Activated CD4-positive, alpha-beta memory T cell treated with anti-CD3 and anti-CD28 coated beads, Interleukin-2, amount 10 ng/mL, durations not matched to agents 7 days and 5 days (primary cell): ENCODE measurements around the gene DAP. TPM values are rescaled to one million over a fixed set of nuclear protein-coding genes. Genes with fewer than 3 reads are reported as not detected.
A peak's percentile ranks its signal among the peaks of the same experiment; 100 is the strongest.

ENCODE experiments used
- CTCF ChIA-PET: fragments of 350-600 bp; sonication (Branson Sonifier 250); formaldehyde crosslinking; loops from one replicate; lab custom pipeline; 2021; ENCODE audit warnings: antibody characterized with exemption, inconsistent platforms; lab: Charles Lee
- POLR2A ChIA-PET: fragments of 350-600 bp; sonication (Branson Sonifier 250); formaldehyde crosslinking; loops from one replicate; lab custom pipeline; 2021; ENCODE audit warnings: antibody characterized with exemption; lab: Charles Lee
- DNase-seq: peaks from one replicate; pipeline ENCODE4 v3.0.0-alpha.2; 2020
- H3K27ac Mint-ChIP-seq: one replicate; pipeline ENCODE4 v1.8.0; 2021; ENCODE audit warnings: mild to moderate bottlenecking, mixed read lengths
- H3K27me3 Mint-ChIP-seq: one replicate; pipeline ENCODE4 v1.8.0; 2021; ENCODE audit warnings: mixed read lengths
- H3K36me3 Mint-ChIP-seq: one replicate; pipeline ENCODE4 v1.8.0; 2021; ENCODE audit warnings: low read depth, mixed read lengths
- H3K4me1 Mint-ChIP-seq: one replicate; pipeline ENCODE4 v1.8.0; 2021; ENCODE audit warnings: mixed read lengths
- H3K4me3 Mint-ChIP-seq: one replicate; pipeline ENCODE4 v1.8.0; 2021; ENCODE audit warnings: mild to moderate bottlenecking, mixed read lengths
- H3K9me3 Mint-ChIP-seq: one replicate; pipeline ENCODE4 v1.8.0; 2021; ENCODE audit warnings: mixed read lengths
- total RNA-seq, 2 experiments: library from RNA; stranded (reverse); gene quantifications; one replicate each; pipeline ENCODE4 v1.2.3, GENCODE V29; 2021

Gene DAP
- total RNA-seq, 2 experiments from 2014 or later = 51.0 to 53.7 TPM

DNA sequence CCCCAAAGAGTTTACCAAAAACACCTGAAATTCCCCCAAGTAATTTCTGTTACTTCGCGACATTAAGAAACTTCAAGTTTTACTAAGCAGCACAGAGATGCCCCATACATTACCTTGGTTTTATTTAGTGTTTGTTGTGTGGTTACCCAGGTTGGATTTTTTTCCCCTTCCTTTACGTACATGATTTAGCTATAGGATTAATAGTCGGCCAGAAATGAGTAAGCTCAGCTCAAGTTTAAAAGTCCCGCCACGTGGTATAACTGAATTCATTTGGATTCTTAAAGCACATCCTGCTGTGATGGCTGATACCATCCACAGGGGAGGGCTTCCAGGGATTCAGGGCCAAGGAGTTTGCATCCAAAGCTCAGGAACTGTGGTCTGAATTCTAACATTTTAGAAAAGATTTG is 75.9 kb downstream of the DAP start:
- Mint-ChIP-seq H3K36me3 (peaks cover 35% of the 10 kb centered on the region), H3K27me3 (no peaks in the 10 kb centered on the region), H3K27ac (peak overlapping the region; percentile 22), H3K9me3 (no peaks in the 10 kb centered on the region), H3K4me3 (no peak overlapping the region), H3K4me1 (peaks cover 18% of the 10 kb centered on the region)
- CTCF ChIA-PET = interaction anchor here (0.8 kb wide), 1 partner anchor 179 kb away, joined by 3 read pairs; no protein-coding TSS in a partner anchor
- DNase-seq = no peak
- POLR2A ChIA-PET = interaction anchor here (1.3 kb wide), 1 partner anchor 117 kb away, joined by 3 read pairs; no protein-coding TSS in a partner anchor

DNA sequence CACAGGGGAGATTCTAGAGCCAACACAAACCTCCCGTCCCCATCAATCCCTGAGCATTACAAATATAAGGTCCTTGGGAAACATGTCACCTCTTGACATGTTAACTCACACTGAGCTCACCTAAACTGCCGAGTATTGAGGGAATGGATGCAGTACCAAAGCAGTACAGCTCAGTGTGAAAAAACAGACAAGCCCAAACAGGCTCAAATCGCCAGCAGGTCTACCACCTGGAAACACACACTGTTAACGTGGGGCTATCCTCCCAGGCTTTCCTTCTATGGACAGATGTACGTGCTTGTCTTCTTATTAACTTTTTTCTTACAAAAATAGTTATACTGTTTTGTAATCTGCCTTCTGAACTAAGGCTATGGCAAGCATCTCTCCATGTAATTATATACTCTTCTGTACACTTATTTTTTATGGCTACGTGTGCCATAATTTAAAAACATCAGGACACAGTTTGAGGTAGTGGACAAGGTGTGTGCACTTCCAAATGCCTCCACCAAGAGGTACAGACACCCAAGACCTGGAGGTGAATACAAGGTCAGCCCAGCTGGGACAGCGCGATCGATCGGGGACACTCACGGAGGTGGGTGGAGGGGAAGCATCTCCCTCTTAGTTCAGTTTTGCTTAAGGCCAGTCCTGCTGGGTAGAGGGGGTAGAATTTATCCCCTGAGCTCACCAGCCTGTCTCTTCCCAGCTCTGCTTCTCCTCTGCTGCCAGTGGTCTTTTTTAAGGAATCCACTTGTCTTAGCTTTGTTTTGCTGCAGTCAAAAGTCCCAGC is 76.5 kb downstream of the DAP start:
- Mint-ChIP-seq H3K4me3 (no peak overlapping the region), H3K27ac (no peak overlapping the region), H3K9me3 (no peaks in the 10 kb centered on the region), H3K36me3 (peaks cover 37% of the 10 kb centered on the region), H3K27me3 (no peaks in the 10 kb centered on the region), H3K4me1 (peaks cover 15% of the 10 kb centered on the region)
- CTCF ChIA-PET = interaction anchor here (0.8 kb wide), 1 partner anchor 180 kb away, joined by 3 read pairs; no protein-coding TSS in a partner anchor
- DNase-seq = no peak
- POLR2A ChIA-PET = interaction anchor here (1.3 kb wide), 1 partner anchor 117 kb away, joined by 3 read pairs; no protein-coding TSS in a partner anchor

DNA sequence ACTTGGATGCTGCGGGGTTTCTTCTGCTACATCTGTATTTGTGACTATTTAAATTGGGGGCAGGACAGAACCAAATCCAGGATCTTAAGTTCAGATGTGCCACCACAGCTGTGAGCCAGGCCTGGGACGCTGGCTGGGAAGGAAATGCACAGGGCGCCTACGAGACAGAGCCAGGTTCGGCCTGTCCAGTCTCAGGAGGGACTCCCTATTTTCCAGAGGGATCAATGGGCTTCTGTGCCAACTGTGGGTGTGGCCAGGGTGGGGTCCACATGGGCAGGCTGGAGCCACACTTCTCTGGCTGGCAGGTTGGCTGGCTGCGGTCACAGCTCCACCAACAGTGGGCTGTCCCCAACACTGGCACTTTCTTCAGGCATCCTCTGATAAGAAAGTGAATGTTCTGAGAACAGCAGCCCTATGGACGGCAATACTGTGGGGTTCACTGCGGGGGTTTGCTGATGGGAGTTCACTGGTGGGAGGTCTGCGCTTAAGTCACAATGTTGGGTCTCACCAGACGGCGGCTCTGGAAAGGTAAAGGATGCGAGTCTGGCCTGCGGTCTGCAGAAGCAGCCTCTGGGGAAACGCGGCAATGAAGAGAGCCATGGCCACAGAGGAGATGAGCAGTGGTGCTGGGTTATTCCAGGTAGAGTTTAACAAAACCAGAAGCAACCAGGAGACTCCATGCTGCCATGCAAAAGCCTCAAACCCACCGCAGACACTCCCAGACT is 78.1 kb downstream of the DAP start:
- Mint-ChIP-seq H3K27me3 (no peaks in the 10 kb centered on the region), H3K36me3 (peaks cover 38% of the 10 kb centered on the region), H3K27ac (no peak overlapping the region), H3K4me1 (peaks cover 9% of the 10 kb centered on the region), H3K4me3 (no peak overlapping the region), H3K9me3 (no peaks in the 10 kb centered on the region)
- no peak for DNase-seq
- ChIA-PET CTCF (no interaction called here), POLR2A (no interaction called here)

DNA sequence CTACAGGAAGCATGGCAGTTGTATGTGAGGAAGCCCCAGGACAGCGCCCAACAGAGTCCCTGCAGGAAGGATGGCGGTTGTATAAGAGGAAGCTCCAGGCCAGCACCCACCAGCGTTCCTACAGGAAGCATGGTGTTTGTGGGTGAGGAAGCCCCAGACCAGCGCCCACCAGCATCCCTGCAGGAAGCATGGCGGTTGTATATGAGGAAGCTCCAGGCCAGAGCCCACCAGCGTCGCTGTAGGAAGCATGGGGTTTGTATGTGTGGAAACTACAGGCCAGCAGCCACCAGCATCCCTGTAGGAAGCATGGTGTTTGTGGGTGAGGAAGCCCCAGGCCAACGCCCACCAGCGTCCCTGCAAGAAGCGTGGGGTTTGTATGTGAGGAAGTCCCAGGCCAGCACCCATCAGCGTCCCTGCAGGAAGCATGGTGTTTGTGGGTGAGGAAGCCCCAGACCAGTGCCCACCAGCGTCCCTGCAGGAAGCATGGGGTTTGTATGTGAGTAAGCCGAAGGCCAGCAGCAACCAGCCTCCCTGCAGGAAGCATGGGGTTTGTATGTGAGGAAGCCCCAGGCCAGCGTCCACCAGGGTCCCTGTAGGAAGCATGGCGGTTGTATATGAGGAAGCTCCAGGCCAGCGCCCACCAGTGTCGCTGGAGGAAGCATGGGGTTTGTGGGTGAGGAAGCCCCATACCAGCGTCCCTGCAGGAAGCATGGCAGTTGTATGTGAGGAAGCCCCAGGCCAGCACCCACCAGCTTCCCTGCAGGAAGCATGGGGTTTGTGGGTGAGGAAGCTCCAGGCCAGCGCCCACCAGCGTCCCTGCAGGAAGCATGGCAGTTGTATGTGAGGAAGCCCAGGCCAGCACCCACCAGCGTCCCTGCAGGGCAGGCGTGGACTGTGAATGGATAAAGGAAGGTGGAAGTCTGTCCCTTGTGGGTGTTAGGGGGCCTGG is 79.0 kb downstream of the DAP start:
- no peak for DNase-seq
- CTCF ChIA-PET = no interaction called here
- Mint-ChIP-seq H3K27me3 (no peaks in the 10 kb centered on the region), H3K9me3 (peaks cover 3% of the 10 kb centered on the region), H3K4me3 (no peak overlapping the region), H3K27ac (no peak overlapping the region), H3K4me1 (peaks cover 9% of the 10 kb centered on the region), H3K36me3 (peaks cover 44% of the 10 kb centered on the region)
- POLR2A ChIA-PET = no interaction called here

DNA sequence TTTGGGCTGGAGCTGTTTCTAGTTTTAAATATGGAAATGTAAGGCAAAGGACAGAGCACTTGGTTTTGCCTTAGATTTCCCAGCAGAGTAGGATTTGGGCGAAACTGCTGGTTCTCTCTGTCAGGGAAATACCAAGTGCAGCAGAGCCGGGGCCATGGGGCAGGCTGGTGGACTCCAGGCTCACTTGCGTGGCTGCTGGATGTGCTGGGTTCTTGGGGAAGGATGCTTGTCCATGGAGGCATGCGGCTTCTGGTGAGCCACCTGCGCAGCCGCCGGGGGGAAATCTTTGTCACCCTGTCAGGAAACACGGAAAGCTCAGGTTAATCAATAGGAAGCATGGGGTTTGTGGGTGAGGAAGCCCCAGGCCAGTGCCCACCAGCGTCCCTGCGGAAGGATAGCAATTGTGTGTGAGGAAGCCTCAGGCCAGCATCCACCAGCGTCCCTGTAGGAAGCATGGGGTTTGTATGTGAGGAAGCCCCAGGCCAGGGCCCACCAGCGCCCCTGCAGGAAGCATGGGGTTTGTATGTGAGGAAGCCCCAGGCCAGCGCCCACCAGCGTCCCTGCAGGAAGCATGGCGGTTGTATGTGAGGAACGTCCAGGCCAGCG is 80.1 kb downstream of the DAP start:
- Mint-ChIP-seq H3K4me1 (peaks cover 7% of the 10 kb centered on the region), H3K27ac (peak overlapping the region; percentile 38), H3K27me3 (no peaks in the 10 kb centered on the region), H3K36me3 (peaks cover 41% of the 10 kb centered on the region), H3K4me3 (no peak overlapping the region), H3K9me3 (peaks cover 3% of the 10 kb centered on the region)
- ChIA-PET POLR2A (no interaction called here), CTCF (no interaction called here)
- DNase-seq = no peak

DNA sequence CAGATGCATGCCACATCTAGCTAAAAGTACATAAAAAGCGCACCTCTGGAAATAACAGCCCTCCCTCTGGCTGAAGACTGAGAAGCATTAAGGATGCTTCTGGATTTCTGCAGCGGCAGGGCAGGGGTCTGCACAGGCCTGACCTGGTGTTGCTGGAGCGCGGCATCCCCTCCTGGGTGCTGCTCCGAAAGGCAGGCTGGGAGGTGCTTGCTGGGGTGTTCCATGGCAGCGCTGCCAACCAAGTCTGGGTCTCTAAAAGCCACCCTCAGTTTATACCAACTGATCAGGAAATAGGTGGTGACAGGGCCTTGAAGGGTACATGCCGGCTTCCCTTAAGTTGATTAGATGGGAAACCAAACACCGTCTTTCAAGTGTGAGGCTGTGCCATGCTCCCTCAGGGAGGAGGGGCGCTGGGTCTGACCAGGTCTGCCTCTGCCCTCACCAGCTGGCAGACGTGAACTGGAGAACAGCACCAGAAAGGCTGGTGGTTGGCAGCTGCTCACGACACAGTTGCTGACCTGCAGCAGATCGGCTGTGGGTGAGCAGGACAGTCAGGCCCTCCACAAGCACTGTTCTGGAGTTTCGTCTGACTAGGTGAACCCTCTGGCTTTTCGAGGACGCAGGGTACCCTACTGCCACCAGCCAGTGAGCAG is 81.6 kb downstream of the DAP start:
- Mint-ChIP-seq H3K27ac (no peak overlapping the region), H3K27me3 (no peaks in the 10 kb centered on the region), H3K4me3 (no peak overlapping the region), H3K36me3 (peaks cover 32% of the 10 kb centered on the region), H3K9me3 (peaks cover 3% of the 10 kb centered on the region), H3K4me1 (no peaks in the 10 kb centered on the region)
- CTCF ChIA-PET = no interaction called here
- POLR2A ChIA-PET = no interaction called here
- DNase-seq = no peak

DNA sequence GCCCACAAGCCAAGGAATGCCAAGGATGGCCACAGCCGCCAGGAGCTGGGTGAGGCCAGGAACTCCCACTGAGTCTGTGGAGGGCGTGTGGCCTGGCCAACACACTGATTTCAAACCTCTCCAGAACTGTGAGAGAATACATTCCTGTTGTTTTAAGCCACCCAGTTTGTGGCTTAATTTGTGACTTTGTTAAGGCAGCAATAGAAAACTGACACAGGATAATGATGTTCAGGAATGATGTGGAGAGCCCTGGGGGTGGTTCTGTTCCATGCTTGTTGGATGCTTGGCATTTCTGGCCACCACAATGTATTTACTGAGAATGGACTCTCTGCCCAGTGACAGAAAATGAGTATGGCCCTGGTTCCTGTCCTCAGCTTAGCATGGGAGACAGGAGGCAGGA is 82.8 kb downstream of the DAP start:
- no peak overlapping the region for H3K27ac Mint-ChIP-seq
- H3K36me3 Mint-ChIP-seq = peaks cover 30% of the 10 kb centered on the region
- CTCF ChIA-PET = no interaction called here
- no peaks in the 10 kb centered on the region for H3K4me1 Mint-ChIP-seq
- POLR2A ChIA-PET = no interaction called here
- H3K4me3 Mint-ChIP-seq = no peak overlapping the region
- no peak for DNase-seq
- peaks cover 3% of the 10 kb centered on the region for H3K9me3 Mint-ChIP-seq
- no peaks in the 10 kb centered on the region for H3K27me3 Mint-ChIP-seq

DNA sequence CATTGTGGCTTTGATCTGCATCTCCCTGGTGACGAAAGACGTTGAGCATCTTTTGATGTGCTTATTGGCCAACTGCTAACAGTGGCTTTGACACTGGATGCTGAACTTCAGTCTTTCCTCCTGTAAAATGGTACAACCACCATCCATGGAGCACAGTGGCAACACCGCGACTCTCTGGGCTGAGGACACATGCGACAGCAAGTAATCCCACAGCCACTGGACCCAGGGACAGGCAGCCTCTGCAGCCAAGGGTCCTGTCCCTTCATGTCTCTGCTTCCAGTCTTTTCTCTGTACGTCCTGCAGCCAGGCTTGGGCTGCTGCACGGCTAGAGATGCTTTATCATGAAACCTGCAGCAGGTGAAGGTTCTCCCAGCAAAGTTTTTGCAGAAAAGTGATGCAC is 83.5 kb downstream of the DAP start:
- DNase-seq = no peak
- Mint-ChIP-seq H3K4me3 (no peak overlapping the region), H3K27ac (no peak overlapping the region), H3K36me3 (peaks cover 24% of the 10 kb centered on the region), H3K4me1 (no peaks in the 10 kb centered on the region), H3K27me3 (no peaks in the 10 kb centered on the region), H3K9me3 (peaks cover 3% of the 10 kb centered on the region)
- POLR2A ChIA-PET = no interaction called here
- CTCF ChIA-PET = no interaction called here

DNA sequence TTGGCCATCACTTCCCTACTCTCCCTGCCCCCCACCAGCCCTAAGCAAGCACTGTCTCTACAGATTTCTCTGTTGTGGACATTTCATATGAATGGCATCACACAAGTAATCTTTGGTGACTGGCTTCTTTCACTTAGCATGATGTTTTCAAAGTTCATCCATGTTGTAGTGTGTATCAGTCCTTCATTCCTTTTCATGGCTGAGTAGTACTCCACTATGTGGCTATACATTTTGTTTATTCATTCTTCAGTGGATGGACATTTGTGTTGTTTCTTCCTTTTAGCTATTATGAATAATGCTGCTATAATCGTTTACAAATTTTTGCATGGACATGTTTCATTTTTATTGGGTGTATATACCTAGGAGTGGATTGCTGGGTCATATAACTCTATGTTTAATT is 84.1 kb downstream of the DAP start:
- Mint-ChIP-seq H3K4me1 (no peaks in the 10 kb centered on the region), H3K9me3 (peaks cover 3% of the 10 kb centered on the region), H3K36me3 (peaks cover 24% of the 10 kb centered on the region), H3K27me3 (no peaks in the 10 kb centered on the region), H3K4me3 (no peak overlapping the region), H3K27ac (no peak overlapping the region)
- POLR2A ChIA-PET = no interaction called here
- no peak for DNase-seq
- CTCF ChIA-PET = interaction anchor here (0.5 to 1.3 kb wide), 2 partner anchors 13 to 18 kb away, joined by 3 read pairs; no protein-coding TSS in a partner anchor

DNA sequence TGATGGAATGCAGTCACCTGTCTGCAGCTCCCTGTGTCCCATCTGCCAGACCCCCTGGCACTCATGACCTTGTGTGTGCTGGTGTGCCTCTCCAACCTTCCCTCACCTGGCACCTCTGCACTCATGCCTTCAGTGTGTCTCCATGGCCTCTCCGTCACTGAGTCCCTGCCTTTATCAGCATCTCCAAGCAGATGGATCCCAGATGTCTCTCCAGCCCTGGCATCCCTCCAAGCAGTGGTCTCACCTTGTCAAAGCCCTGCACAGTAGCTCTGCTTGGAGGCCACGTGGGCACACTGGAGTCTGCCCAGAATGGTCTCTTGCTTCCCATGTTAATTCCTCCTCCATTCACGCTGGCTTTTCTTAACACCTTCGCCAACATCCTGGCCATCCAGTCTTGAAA is 84.8 kb downstream of the DAP start:
- peaks cover 3% of the 10 kb centered on the region for H3K9me3 Mint-ChIP-seq
- no peak overlapping the region for H3K27ac Mint-ChIP-seq
- DNase-seq = no peak
- H3K36me3 Mint-ChIP-seq = peaks cover 24% of the 10 kb centered on the region
- no peaks in the 10 kb centered on the region for H3K27me3 Mint-ChIP-seq
- H3K4me3 Mint-ChIP-seq = no peak overlapping the region
- ChIA-PET CTCF (interaction anchor here (0.5 to 1.3 kb wide), 2 partner anchors 13 to 19 kb away, joined by 3 read pairs; no protein-coding TSS in a partner anchor), POLR2A (no interaction called here)
- no peaks in the 10 kb centered on the region for H3K4me1 Mint-ChIP-seq

DNA sequence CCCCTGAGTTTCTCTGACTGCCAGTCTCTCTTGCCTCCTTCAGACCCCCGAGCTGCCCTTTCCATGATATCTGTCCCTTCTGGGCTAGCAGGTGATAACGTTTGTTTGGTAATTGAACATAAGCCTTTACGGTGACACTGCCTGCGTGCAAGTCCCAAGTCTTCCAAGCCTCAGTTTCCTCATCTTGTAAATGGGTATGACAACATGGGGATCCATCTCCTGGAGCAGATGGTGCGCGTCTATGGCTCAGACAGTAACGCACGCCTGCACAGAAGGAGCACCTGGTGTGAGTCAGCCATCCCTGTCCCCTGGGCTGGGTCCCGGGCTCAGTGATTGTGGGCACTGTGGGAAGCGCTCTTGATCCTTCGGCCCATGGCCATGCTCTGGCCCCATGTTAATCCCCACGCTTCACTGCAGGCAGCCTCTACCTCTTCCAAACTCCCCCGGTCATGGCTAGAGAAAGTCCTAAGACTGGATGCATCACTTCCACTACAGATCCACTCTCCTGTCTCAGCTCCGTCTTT is 85.8 kb downstream of the DAP start:
- Mint-ChIP-seq H3K9me3 (peaks cover 3% of the 10 kb centered on the region), H3K27ac (no peak overlapping the region), H3K4me3 (no peak overlapping the region), H3K4me1 (peaks cover 2% of the 10 kb centered on the region), H3K36me3 (peaks cover 17% of the 10 kb centered on the region), H3K27me3 (peaks cover 1% of the 10 kb centered on the region)
- no peak for DNase-seq
- POLR2A ChIA-PET = no interaction called here
- CTCF ChIA-PET = interaction anchor here (1.3 kb wide), 1 partner anchor 14 kb away, joined by 3 read pairs; no protein-coding TSS in a partner anchor

DNA sequence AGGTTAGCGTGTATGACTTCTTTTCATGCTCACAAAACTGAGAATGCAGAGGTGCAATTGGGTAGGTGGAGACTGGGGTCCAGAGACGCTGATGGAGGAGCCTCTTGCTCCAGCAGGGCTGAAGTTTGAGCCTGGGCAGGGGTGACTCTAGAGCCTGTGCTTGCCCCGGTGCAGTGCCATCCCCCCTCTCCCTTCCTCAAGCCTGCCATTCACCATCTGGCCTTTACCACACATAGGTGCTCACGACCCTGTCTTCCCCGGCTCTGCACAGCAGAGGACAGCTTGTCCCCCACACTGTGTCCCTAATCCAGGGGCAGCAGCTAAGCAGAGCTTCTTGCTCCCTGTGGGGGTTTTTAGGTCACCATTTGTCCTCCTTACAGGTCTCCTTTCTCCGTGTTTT is 86.5 kb downstream of the DAP start:
- Mint-ChIP-seq H3K27ac (no peak overlapping the region), H3K4me1 (peaks cover 2% of the 10 kb centered on the region), H3K27me3 (peaks cover 1% of the 10 kb centered on the region), H3K4me3 (no peak overlapping the region), H3K9me3 (peaks cover 3% of the 10 kb centered on the region), H3K36me3 (peaks cover 15% of the 10 kb centered on the region)
- POLR2A ChIA-PET = no interaction called here
- CTCF ChIA-PET = no interaction called here
- no peak for DNase-seq
